Esophagus squamous epithelium (tissue), 4 donors: ENCODE measurements around the gene MRPL27.

Source experiments
- POLR2A ChIP-seq, 4 donors: fragments of 450-650 bp; IDR thresholded peaks; one replicate each; pipeline ENCODE4 v1.6.1; 2017; ENCODE audit warnings: antibody characterized with exemption in 4 of 4, mild to moderate bottlenecking in 4 of 4, moderate library complexity in 3 of 4
- TF ChIP-seq, protein P1 (sequence below), 6 experiments: fragments of 450-650 bp in 4 of 6; fragments of 200-600 bp in 2 of 6; sonication (generic) in 2 of 6; IDR thresholded peaks; one replicate each; pipeline ENCODE4 v1.5.1; 2016 to 2019; ENCODE audit warnings: antibody characterized with exemption in 6 of 6, mild to moderate bottlenecking in 4 of 6, moderate library complexity in 4 of 6

DNA sequence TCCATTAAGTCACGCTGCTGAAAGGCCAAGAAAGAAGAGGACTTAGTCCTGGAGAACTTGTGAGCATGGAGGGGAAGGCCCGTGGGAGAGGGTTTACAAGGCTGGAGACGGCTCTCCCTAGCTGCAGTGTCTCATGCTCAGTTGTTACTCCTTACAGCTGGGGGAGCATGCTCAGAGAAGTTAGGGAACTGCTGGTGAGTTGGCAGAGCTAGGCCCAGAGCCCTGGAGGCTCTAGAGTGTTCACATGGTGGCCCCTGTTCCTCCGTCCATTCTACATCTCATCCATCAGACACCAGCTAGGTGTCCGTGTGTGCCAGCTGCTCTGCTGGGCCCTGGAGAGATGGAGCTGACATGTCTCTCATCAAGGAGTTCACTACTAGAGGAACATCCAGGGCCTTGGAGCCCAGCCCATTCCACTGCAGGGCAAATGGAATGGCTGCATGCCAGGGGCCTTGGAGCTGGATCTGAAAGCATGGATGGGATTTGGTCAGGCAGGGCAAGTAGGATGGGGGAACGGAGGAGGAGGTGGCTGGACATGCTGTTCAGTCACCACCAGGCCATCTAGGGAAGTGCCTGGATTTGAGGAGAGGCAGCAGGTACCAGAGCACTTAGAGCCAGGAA is 20.8 kb downstream of the MRPL27 start:
- TF ChIP-seq, protein P1, sequence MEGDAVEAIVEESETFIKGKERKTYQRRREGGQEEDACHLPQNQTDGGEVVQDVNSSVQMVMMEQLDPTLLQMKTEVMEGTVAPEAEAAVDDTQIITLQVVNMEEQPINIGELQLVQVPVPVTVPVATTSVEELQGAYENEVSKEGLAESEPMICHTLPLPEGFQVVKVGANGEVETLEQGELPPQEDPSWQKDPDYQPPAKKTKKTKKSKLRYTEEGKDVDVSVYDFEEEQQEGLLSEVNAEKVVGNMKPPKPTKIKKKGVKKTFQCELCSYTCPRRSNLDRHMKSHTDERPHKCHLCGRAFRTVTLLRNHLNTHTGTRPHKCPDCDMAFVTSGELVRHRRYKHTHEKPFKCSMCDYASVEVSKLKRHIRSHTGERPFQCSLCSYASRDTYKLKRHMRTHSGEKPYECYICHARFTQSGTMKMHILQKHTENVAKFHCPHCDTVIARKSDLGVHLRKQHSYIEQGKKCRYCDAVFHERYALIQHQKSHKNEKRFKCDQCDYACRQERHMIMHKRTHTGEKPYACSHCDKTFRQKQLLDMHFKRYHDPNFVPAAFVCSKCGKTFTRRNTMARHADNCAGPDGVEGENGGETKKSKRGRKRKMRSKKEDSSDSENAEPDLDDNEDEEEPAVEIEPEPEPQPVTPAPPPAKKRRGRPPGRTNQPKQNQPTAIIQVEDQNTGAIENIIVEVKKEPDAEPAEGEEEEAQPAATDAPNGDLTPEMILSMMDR (IDR thresholded peaks at IDR 0.05), result no peak
- no peak for TF ChIP-seq POLR2A (IDR thresholded peaks at IDR 0.05)
